ENCODE data around the gene FOXO3.
"Not testable (repeated sequence)": the region's sequence is repeated elsewhere in the genome, so short reads cannot be mapped to it uniquely, and the experiment has no call there.

Gene FOXO3

DNA sequence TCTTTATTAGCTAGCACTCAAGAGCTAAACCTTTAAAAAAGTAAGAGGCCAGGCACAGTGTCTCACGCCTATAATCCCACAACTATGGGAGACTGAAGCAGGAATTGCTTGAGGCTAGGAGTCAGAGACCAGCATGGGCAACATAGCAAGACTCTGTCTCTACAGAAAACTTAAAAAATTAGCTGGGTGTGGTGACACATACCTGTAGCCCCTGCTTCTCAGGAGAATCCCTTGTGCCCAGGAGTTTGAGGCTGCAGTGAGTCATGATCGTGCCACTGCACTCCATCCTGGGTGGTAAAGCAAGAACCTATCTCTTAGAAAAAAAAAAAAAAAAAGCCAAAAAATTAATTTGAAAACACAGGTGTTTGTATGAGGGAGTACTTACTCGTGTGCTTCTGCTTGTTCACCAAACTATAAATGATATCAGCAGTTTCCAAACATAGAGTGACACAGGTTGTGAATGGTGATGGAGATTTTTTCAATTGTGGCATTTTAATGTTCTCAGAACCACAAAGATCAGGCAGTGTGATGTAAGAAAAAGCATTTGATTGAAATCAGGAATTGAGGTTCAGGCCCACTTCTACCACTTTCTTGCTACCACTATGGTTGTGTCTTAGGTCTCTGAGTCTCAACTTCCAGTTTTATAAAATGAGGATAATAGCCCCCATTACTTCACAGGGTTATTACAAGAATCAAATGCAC is 104.9 kb downstream of the FOXO3 start:
- peak; percentile 25 for DNase-seq

DNA sequence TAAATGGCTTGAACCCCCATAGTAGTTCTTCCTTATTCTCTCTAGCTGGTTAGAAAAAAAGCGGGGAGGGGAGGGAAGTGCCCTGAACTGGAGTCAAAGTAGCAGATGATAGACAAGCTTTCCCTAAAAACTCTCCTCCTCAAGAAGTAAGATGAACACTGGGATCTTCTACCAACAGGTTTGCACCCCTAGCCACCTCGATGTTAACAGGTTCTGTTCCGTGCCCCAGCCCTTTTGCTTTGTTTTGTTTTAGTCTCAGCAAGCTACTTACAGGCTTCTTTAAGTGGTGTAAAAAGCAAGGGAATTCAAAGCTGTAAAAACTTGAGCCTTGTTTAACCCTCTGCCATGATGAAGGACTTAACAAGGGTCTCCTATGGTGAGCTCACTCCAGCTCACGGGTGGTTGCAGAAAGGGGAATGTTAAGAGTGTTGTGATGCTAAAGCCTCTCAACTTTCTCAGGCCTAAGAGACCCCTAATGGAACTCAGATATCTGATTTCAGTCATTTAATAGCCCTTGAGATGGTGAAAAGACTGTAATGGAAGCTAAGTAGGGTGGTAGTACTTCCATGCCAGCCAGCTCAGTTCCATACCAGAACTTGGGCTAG is 106.0 kb downstream of the FOXO3 start:
- no peak for DNase-seq

DNA sequence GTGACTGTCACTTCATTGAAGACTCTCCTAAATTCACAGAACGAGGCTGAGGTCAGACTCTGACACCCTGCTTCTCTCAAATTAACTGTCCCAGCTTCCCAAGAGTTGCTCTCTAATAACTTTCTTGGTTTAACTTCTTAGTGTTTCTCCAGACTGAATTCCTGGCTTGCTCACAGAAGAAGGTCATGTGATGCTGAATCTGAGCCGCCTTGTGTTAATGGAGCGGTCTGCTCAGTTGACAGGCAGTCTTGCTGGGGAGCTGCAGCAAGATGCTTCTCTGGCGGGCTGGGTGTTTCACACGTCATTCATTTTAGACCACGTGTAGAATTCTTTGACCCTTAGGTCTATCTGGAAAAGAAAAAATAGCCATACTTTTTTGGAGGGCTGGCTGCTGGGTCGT is 107.3 kb downstream of the FOXO3 start:
- no peak for DNase-seq

GRCh38 chr6:108669673-108670072 is 109.0 kb downstream of the FOXO3 start:
- no peak for DNase-seq

GRCh38 chr6:108671175-108671574 is 110.5 kb downstream of the FOXO3 start:
- DNase-seq: no peak

- no peak for DNase-seq
Observed at GRCh38 chr6:108671790-108672189, 111.1 kb downstream of the FOXO3 start.

DNA sequence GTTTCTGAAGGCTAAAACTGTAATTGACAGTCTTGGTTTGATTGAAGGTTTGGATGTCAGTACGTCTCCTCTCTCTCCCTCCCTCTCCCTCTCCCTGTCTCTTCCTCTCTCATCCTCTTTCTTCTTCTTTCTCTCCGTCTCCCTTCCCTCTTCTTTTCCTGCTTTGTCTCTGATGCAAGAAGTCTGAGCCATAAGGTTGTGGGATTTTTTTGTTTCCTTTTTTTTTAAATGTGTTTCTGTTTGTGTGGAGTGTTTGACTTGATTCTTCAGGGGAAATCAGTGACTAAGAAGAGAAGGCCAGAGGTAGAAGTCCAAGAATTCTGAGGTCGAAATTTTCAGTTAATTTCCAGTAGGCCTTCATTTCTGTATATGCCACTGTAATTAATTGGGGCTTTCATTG is 111.9 kb downstream of the FOXO3 start:
- no peak for DNase-seq

GRCh38 chr6:108673153-108673552 is 112.4 kb downstream of the FOXO3 start:
- no peak for DNase-seq

GRCh38 chr6:108673602-108674001 is 112.9 kb downstream of the FOXO3 start:
- DNase-seq: no peak

DNA sequence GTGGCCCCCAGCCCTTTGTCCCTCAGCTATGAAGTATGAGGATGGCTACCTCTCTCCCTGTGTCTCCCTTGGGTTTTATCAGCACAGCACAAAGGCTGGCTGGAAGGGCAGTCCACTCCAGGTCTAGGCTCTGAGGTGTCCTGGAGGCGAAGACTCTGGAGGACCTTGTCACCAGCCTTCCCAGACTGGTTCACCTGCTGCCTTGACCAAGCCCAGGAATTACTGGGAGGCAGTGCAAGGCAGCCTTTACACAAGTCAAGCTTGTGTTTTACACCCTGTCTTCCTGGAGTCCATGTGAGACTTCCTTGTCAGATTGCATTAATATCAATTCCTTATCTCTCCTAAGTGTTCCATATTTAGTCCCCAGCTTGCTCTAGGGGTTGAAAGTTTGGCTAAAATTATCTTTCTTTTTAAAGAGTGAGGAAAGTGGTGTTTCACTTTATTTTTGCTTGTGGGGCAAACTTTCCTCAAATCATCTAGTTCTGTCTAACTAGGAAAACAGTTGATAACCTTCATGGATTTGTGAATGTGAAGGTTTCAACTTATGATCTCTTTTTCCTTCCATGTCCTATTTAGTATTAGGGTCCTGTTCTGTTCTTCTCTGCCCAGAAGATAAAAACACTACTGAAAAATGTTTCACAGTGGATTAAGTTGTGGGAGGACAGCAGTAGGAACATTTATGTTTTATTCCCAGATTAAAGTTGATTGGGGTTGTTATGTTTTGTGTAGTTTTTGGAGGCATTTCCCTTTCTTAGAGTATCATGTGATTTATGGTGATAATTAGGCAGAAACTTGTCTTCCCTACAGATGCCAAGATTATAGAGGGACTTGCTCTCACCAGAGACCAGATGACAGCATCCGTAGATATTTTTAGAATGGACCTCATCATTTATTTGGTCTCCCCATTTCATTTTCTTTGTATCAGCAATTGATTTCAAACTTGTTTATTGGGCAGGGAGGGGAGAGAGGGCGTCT is 114.8 kb downstream of the FOXO3 start:
- no peak for DNase-seq

- no peak for DNase-seq
Observed at GRCh38 chr6:108676555-108676954, 115.8 kb downstream of the FOXO3 start.

DNA sequence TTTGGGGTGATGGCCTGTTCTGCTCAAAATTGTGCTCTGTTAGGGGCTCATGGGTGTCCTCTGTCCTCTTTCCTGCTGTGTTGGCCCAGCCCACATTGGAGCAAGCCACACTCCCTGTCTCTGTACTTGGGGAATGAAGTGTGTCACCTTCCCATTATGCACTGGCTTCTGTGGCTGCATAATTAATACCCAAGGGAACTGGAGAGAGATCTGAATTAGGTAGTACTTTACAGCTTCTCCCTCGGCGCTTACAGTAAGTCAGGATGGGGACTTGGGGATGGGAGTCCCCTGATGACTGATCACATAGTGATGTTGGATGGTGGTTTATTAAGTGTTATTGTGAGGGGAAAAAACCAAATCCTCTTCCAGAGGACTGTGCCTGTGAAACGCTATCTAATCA is 116.6 kb downstream of the FOXO3 start:
- no peak for DNase-seq

GRCh38 chr6:108677894-108678293 is 117.2 kb downstream of the FOXO3 start:
- DNase-seq: no peak

DNA sequence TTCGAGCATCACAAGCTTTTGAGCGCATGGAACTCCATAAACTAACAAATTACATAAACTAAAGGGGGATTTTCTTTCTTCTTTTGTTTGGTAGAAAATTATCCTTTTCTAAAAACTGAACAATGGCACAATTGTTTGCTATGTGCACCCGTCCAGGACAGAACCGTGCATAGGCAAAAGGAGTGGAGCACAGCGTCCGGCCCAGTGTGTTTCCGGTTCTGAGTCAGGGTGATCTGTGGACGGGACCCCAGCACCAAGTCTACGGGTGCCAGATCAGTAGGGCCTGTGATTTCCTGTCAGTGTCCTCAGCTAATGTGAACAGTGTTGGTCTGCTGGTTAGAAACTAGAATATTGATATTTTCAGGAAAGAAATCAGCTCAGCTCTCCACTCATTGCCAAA is 119.6 kb downstream of the FOXO3 start:
- not testable (repeated sequence) for DNase-seq

- DNase-seq: not testable (repeated sequence)
Observed at GRCh38 chr6:108681721-108682120, 121.0 kb downstream of the FOXO3 start.

DNA sequence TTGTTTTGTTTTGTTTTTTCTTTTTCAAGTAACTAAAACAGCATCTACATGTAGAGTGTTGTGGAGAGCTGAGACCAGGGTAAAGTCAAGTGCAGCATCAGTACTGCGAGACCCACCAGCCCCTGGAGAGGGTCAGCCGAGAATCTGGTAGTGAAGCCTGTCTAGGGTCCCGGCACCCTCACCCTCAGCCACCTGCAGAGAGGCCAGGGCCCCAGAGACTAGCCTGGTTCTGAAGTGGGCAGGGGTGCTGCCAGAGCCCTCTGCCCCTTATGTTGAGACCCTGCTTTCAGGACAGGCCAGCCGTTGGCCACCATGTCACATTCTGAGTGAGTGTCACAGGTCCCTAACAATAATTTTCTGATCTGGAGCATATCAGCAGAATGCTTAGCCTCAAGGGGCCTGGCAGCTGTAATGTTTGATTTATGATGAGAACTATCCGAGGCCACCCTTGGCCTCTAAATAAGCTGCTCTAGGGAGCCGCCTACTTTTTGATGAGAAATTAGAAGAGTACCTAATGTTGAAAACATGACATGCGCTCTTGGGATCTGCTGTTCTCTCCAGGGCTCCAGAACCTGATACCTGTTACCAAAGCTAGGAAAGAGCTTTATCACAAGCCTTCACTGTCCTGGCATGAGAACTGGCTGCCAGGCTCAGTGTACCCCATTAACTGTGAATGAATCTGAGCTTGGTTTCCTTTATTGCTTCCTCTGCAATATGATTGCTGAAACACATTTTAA is 121.8 kb downstream of the FOXO3 start:
- not testable (repeated sequence) for DNase-seq

DNA sequence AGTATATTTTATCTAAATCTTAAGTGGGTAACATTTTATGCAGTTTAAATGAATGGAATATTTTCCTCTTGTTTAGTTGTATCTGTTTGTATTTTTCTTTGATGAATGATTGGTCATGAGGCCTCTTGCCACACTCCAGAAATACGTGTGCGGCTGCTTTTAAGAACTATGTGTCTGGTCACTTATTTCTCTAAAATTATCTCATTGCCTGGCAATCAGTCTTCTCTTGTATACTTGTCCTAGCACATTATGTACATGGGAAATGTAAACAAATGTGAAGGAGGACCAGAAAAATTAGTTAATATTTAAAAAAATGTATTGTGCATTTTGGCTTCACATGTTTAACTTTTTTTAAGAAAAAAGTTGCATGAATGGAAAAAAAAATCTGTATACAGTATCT is 123.3 kb downstream of the FOXO3 start:
- DNase-seq: not testable (repeated sequence)

DNA sequence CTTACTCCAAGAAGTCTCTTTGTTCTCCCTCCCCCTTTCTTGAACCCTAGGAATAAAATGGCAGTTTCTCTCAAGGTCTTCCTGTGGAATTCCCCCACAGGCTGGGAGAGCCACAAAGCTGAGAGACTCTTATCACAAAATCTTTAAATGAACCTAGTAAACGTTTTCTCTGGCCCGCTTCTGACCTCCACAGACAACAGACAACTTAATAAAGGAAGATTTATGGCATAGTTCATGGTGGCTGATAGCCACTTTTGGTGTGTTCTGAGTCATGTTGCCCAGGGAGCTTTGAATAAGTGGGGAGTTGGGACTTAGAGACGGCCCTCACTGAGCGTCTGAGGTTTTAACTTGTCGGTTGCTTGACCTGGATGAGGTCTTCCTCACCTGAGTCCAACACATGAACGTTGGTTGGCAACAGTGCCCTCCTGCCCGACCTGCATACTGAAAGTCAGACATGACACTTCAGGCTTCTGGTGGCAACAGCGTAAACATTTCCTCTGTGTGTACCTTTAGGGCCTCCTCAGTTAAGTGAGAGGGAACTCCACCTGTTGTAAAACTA is 124.1 kb downstream of the FOXO3 start:
- DNase-seq: no peak

- no peak for DNase-seq
Observed at GRCh38 chr6:108685970-108686369, 125.3 kb downstream of the FOXO3 start.

GRCh38 chr6:108686896-108687295 is 126.2 kb downstream of the FOXO3 start:
- no peak for DNase-seq

GRCh38 chr6:108687921-108688320 is 127.2 kb downstream of the FOXO3 start:
- DNase-seq: no peak

Measured in OCI-M1 (cell line).